ENCODE measurements around the gene RHEB.

The RHEB gene

DNA sequence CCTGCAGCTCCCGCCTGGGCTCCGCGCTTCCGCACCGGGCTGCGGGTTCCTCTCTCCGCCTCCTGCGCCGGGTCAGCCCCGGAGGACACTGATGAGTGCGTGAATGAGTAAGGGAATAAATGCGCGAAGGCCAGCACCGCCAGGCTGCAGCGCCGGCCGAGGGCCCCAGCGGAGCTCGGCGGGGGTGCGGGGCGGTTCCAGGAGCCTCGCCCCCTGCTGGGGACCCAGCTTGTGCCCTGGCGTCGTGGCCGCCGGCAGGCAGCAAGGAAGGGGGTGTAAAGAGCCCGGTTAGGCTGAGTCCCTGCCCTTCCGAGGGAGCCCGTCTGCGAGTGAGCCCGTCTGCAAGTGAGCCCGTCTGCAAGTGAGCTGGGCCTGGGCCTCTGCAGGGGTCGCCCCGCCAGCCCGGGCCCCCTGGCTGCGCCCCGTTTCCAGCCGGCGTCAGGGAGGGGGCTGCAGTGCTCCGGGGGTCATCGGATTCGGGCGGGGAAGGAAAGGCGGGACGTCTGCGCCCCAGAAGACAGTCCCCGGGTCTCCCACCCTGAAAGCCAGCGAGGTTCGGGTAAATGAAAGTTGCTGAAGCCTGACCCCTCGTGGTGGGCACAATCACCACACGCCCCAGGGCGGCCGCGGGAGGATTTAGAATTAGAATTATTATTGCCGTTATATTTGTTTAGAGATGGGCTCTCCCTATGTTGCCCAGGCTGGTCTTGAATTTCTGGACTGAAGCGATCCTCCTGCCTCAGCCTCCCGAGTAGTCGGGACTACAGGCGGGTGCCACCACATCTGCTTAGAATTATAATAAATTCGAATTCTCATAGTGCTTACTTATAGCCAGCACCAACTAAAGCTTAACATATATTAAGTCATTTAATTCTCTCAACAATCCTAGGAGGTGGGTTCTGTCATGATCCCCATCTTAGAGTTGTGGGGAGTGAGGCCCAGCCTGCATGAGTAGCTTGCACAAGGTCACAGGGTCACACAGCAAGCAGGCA lies 71.1 kb downstream of the RHEB start:
- DNase-seq (ENCODE audit: low read depth) = peak; percentile 56

DNA sequence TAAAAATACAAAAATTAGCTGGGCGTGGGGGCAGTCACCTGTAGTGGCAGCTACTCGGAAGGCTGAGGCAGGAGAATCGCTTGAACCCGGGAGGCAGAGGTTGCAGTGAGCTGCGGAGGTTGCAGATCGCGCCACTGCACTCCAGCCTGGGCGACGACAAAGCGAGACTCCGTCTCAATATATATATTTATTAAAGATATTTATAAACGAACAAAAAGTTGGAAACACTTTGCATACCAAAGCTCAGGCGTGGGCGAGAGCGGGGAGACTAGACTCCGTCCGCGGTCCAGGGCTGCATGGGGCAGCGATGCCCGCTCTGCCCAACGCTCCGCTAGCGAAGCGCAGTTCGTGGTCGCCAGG lies 71.8 kb downstream of the RHEB start:
- DNase-seq (ENCODE audit: low read depth) = no peak

- no peak for DNase-seq (ENCODE audit: low read depth)
These were observed 72.4 kb downstream of the RHEB start for GRCh38 chr7:151447312-151447711.

- no peak for DNase-seq (ENCODE audit: low read depth)
These were observed 73.3 kb downstream of the RHEB start for GRCh38 chr7:151446412-151446811.

DNA sequence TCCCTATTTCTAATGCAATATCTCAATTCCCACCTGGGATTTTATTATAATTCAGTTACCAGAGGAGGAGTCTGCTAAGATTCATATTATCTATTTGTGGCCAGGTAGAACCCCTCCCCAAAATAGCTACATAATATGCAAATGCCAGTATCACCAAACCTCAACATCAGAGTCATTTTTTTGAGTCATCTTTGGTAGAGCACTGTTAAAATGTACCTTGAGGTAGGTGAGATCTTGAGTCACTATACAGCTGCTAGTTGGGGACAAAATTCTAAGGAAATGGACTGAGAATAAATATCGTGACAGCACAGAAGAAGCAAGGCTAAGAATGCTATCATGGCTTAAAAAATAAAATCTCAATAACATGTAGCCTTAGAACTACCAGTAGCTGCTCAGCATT lies 75.1 kb downstream of the RHEB start:
- DNase-seq (ENCODE audit: low read depth) = no peak

GRCh38 chr7:151442776-151443496 lies 76.8 kb downstream of the RHEB start:
- DNase-seq (ENCODE audit: low read depth) = no peak

DNA sequence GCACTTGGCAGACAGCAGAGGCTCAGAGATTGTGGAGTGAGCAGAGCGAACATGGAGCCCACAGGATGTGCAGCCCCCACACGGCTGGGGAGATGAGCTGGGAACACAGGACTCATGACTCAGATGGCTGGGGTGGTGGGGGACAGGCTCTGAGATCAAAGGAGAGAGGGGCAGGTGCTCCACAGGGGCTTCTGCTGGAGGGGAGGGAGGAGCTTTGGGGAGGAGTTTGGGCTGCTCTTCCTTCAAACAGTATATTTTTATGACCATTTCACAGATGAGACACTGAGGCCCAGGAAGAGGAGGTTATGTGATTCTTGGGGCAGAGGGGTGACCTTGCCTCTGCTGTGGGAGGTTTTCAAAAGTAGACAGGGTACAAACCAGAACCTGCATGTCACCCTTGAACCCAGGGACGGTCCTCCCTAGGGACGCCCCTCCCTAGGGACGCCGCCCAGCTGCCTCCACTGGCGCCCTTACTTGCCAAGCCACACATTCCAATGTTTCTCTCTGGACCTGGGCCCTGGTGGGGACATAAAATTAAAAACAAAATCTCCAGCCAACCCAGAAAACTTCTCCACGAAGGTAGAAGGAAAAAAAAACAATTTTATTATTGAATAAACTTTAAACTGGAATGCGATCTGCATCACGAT lies 78.8 kb downstream of the RHEB start:
- no peak for DNase-seq (ENCODE audit: low read depth)

GRCh38 chr7:151439855-151440798 lies 79.6 kb downstream of the RHEB start, which contains the start of gene CRYGN:
Gene CRYGN, minus strand, starts transcription at chr7:151440141. Its CDS starts 224 bp downstream, at chr7:151439917.
- DNase-seq (ENCODE audit: low read depth) = no peak

GRCh38 chr7:151438864-151439601 lies 80.7 kb downstream of the RHEB start:
- no peak for DNase-seq (ENCODE audit: low read depth)

DNA sequence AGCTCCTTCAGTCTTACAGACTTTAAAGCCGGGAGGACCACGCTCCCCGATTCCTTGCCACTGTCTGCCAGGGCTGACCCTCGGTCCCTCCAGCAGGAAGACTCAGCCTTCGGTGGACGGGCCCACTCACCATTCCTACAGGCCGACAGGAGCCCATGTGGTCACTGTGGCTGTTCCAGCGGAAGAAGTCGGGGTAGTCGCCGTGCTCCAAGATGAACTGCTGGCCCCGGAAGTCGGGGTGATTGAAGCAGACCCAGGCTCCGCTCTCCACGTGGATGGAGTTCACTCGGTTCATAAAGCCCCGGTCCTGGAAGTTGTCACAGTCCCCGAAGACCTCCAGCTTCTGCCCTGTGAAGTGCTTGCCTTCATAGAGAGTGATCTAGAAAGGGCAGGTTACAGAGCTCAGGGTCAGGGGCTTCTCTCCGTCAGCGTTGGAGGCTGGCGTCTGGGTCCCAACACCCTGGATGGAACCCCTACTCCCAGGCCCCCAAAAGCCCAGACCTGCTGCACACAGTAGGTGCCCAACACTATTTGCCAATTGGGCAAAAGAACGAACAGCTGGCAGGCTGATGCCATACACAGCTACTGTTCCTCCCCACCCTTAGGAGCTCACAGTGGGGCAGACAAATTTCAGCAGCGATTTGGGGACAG lies 81.7 kb downstream of the RHEB start:
- DNase-seq (ENCODE audit: low read depth) = no peak

DNA sequence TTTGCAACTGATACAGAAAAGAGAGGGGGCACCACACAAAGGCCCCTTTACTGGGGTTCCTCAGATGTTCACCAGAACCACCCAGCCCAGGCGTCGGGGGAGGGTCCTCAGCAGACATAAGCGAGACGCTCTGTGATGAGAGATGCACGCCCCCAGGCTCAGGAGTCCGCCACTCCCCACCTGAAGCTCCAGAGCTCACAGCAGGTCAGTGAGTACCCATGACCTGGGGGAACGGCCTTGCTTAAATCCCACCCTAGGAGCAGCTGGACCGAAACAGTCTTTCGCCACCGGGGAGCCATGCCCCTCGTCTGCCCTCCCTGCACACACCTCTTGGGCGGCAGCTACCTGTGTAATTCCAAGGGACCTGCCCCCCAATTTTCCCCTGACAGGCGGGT lies 82.5 kb downstream of the RHEB start:
- no peak for DNase-seq (ENCODE audit: low read depth)

DNA sequence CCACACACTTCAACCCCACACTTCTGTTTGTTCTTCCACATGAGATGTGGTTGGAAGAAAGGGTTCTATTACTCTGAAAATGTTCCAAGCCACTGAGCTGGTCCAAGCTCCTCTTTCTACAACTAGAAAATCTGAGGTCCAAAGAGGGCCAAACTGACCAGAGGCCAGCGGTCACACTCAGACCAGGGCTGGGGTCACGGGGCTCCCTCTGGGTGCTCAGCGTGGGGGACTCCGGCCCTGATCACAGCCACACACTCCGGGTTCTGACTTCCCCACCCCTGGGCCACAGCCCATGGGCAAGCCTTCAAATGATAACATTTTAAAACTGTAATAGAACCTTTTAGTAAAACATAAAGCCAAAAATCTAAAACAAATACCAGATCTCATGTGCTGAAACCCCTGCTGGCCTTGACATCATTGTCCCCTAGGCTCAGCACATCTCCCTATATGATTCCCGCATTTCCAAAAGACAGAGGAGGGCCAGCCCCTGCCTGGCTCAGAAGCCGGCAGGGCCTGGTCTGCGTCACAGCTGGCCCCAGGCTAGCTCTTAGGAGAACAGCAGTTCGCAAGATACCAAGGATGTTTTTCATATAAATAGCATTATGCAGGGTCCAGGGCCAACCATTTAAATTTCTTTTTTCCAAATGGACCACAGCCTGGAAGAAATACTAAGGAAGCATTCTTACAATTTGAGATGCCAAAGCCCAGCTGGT lies 83.1 kb downstream of the RHEB start:
- DNase-seq (ENCODE audit: low read depth) = no peak

- no peak for DNase-seq (ENCODE audit: low read depth)
These were observed 83.7 kb downstream of the RHEB start for GRCh38 chr7:151435971-151436370.

- DNase-seq (ENCODE audit: low read depth) = no peak
These were observed 84.4 kb downstream of the RHEB start for GRCh38 chr7:151435103-151435916.

GRCh38 chr7:151434549-151434948 lies 85.1 kb downstream of the RHEB start:
- no peak for DNase-seq (ENCODE audit: low read depth)

- no peak for DNase-seq (ENCODE audit: low read depth)
These were observed 85.8 kb downstream of the RHEB start for GRCh38 chr7:151433721-151434400.

- no peak for DNase-seq (ENCODE audit: low read depth)
These were observed 86.8 kb downstream of the RHEB start for GRCh38 chr7:151432658-151433521.
